ENCODE results near the gene GDF2. TPM values are rescaled to one million over a fixed set of nuclear protein-coding genes. Genes with fewer than 3 reads are reported as not detected.
A peak's percentile ranks its signal among the peaks of the same experiment; 100 is the strongest.

Gene GDF2
- total RNA-seq, 1 experiment from 2014 or later: not detected

- Histone ChIP-seq H3K36me3 (ENCODE audit: insufficient read depth, low read length, poor library complexity, severe bottlenecking) (no peaks in the 10 kb centered on the region), H3K4me3 (ENCODE audit: low read depth, low read length, poor library complexity, severe bottlenecking) (no peak overlapping the region), H3K27me3 (replicated peaks; ENCODE audit: insufficient read depth, low read depth, low read length, poor library complexity) (no peaks in the 10 kb centered on the region), H3K4me1 (ENCODE audit: insufficient read depth, low read length, poor library complexity, severe bottlenecking) (no peaks in the 10 kb centered on the region), H3K27ac (ENCODE audit: low read depth, low read length, poor library complexity, severe bottlenecking) (no peak overlapping the region), H3K9me3 (ENCODE audit: low read depth, low read length, poor library complexity, severe bottlenecking) (no peaks in the 10 kb centered on the region)
- CTCF ChIA-PET: no interaction called here
- no peak for TF ChIP-seq EZH2 (IDR thresholded peaks at IDR 0.05; ENCODE audit: borderline replicate concordance, low read depth, low read length, poor library complexity, severe bottlenecking)
- TF ChIP-seq CTCF (conservative IDR thresholded peaks at IDR 0.05; ENCODE audit: low read depth, low read length): no peak
- no peak for DNase-seq (ENCODE audit: low spot score)
- POLR2A ChIA-PET (ENCODE audit: low non-redundant PET): interaction anchor here (0.6 to 0.8 kb wide), 2 partner anchors 913 to 1373 kb away, joined by 3 to 4 read pairs; partner anchors contain the start of gene TIMM23
- intact Hi-C loops (cut with micrococcal nuclease; ENCODE audit: unreplicated experiment): no loop called here
- no TSS peak for BruUV-seq (replicated peaks)
Observed at GRCh38 chr10:47344996-47345870, 23.0 kb downstream of the GDF2 start.

DNA sequence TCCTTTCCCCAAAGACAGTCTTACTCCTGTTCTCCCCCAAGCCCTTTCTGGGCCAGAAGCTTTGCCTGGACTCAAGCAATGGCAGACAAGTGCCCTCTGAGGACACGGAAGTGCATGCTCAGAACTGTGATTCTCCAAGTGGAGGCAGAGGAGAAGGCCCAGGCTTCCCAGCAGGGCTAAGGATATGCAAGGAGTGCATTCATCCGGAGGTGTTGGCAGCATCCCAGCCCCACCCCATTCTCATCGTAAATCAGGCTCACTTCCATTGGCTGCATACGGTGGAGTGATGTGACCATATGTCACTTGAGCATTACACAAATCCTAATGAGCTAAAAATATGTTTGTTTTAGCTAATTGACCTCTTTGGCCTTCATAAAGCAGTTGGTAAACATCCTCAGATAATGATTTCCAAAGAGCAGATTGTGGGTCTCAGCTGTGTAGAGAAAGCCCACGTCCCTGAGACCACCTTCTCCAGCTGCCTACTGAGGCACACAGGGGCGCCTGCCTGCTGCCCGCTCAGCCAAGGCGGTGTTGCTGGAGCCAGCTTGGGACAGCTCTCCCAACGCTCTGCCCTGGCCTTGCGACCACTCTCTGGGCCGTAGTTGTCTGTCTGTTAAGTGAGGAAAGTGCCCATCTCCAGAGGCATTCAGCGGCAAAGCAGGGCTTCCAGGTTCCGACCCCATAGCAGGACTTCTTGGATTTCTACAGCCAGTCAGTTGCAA lies 24.5 kb downstream of the GDF2 start:
- TF ChIP-seq CTCF (conservative IDR thresholded peaks at IDR 0.05; ENCODE audit: low read depth, low read length) (no peak), EZH2 (IDR thresholded peaks at IDR 0.05; ENCODE audit: borderline replicate concordance, low read depth, low read length, poor library complexity, severe bottlenecking) (no peak)
- POLR2A ChIA-PET (ENCODE audit: low non-redundant PET): no interaction called here
- intact Hi-C loops (cut with micrococcal nuclease; ENCODE audit: unreplicated experiment): no loop called here
- H3K27ac ChIP-seq (ENCODE audit: low read depth, low read length, poor library complexity, severe bottlenecking): no peak overlapping the region
- no peaks in the 10 kb centered on the region for H3K27me3 ChIP-seq (replicated peaks; ENCODE audit: insufficient read depth, low read depth, low read length, poor library complexity)
- H3K36me3 ChIP-seq (ENCODE audit: insufficient read depth, low read length, poor library complexity, severe bottlenecking): no peaks in the 10 kb centered on the region
- CTCF ChIA-PET: no interaction called here
- BruUV-seq (replicated peaks): no TSS peak
- H3K4me1 ChIP-seq (ENCODE audit: insufficient read depth, low read length, poor library complexity, severe bottlenecking): no peaks in the 10 kb centered on the region
- no peaks in the 10 kb centered on the region for H3K9me3 ChIP-seq (ENCODE audit: low read depth, low read length, poor library complexity, severe bottlenecking)
- H3K4me3 ChIP-seq (ENCODE audit: low read depth, low read length, poor library complexity, severe bottlenecking): no peak overlapping the region
- peak; percentile 7 for DNase-seq (ENCODE audit: low spot score)

DNA sequence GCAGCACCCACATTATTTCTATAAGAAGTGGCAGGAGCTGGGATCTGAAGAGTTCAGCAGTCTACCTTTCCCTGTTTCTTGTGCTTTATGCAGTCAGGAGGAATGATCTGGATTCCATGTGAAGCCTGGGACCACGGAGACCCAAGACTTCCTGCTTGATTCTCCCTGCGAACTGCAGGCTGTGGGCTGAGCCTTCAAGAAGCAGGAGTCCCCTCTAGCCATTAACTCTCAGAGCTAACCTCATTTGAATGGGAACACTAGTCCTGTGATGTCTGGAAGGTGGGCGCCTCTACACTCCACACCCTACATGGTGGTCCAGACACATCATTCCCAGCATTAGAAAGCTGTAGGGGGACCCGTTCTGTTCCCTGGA lies 25.0 kb downstream of the GDF2 start:
- no TSS peak for BruUV-seq (replicated peaks)
- Histone ChIP-seq H3K27ac (ENCODE audit: low read depth, low read length, poor library complexity, severe bottlenecking) (no peak overlapping the region), H3K9me3 (ENCODE audit: low read depth, low read length, poor library complexity, severe bottlenecking) (no peaks in the 10 kb centered on the region), H3K4me1 (ENCODE audit: insufficient read depth, low read length, poor library complexity, severe bottlenecking) (no peaks in the 10 kb centered on the region), H3K36me3 (ENCODE audit: insufficient read depth, low read length, poor library complexity, severe bottlenecking) (no peaks in the 10 kb centered on the region), H3K27me3 (replicated peaks; ENCODE audit: insufficient read depth, low read depth, low read length, poor library complexity) (no peaks in the 10 kb centered on the region), H3K4me3 (ENCODE audit: low read depth, low read length, poor library complexity, severe bottlenecking) (no peak overlapping the region)
- ChIA-PET CTCF (no interaction called here), POLR2A (ENCODE audit: low non-redundant PET) (no interaction called here)
- no peak for DNase-seq (ENCODE audit: low spot score)
- no peak for TF ChIP-seq EZH2 (IDR thresholded peaks at IDR 0.05; ENCODE audit: borderline replicate concordance, low read depth, low read length, poor library complexity, severe bottlenecking)
- TF ChIP-seq CTCF (conservative IDR thresholded peaks at IDR 0.05; ENCODE audit: low read depth, low read length): no peak
- intact Hi-C loops (cut with micrococcal nuclease; ENCODE audit: unreplicated experiment): no loop called here
